Panc1 (cell line): ENCODE data around the gene MAP3K3. TPM values are rescaled to one million over a fixed set of nuclear protein-coding genes. Genes with fewer than 3 reads are reported as not detected.

Experiments used
- ATAC-seq: fragments of 200-7000 bp; cut with Tn5 transposase; 2 replicates; pipeline ENCODE4 v1.9.1; 2020; ENCODE audit warnings: mild to moderate bottlenecking, moderate library complexity
- BruUV-seq: library from RNA; stranded (reverse); fragments of 400-500 nt; replicated peaks from 2 replicates; lab custom pipeline; 2021; lab: Mats Ljungman, UMichigan
- CTCF ChIA-PET: fragments of 300-600 bp; sonication (Branson Sonifier 250); formaldehyde crosslinking; loops from one replicate; lab custom pipeline; 2022; ENCODE audit warnings: antibody characterized with exemption; lab: Charles Lee
- POLR2A ChIA-PET: fragments of 300-600 bp; sonication (Branson Sonifier 250); formaldehyde crosslinking; loops from one replicate; lab custom pipeline; 2022; ENCODE audit warnings: antibody characterized with exemption; lab: Charles Lee
- DNase-seq: peaks from one replicate; pipeline ENCODE4 v3.0.0-alpha.2; 2010; ENCODE audit warnings: low read depth, low spot score
- H3K27ac ChIP-seq: 2 replicates; pipeline ENCODE4 v1.5.1; 2011; ENCODE audit warnings: mild to moderate bottlenecking, low read length, inconsistent platforms
- H3K27me3 ChIP-seq: fragments of 200-500 bp; sonication (Bioruptor generic); 2 replicates; pipeline ENCODE4 v1.6.0; 2014; ENCODE audit warnings: low read length, inconsistent platforms; ENCODE audit not compliant: control insufficient read depth, insufficient read depth
- H3K36me3 ChIP-seq: fragments of 200-500 bp; sonication (Bioruptor generic); 2 replicates; pipeline ENCODE4 v1.5.1; 2014; ENCODE audit warnings: inconsistent platforms, mild to moderate bottlenecking, low read length, moderate library complexity; ENCODE audit not compliant: control insufficient read depth, insufficient read depth
- H3K4me1 ChIP-seq: 2 replicates; pipeline ENCODE4 v1.5.1; 2011; ENCODE audit warnings: inconsistent platforms, mild to moderate bottlenecking, low read length, moderate library complexity; ENCODE audit not compliant: control insufficient read depth, insufficient read depth
- H3K4me3 ChIP-seq, 2 experiments: 2 replicates each; pipeline ENCODE4 v1.5.1; 2011 to 2012; ENCODE audit warnings: low read depth in 2 of 2, low read length in 2 of 2, mild to moderate bottlenecking in 2 of 2, inconsistent platforms in 1 of 2, moderate library complexity in 1 of 2
- H3K9me3 ChIP-seq: fragments of 200-500 bp; sonication (Bioruptor generic); 2 replicates; pipeline ENCODE4 v1.5.1; 2014; ENCODE audit warnings: low read depth, mild to moderate bottlenecking, inconsistent platforms, low read length, moderate library complexity; ENCODE audit not compliant: control insufficient read depth, insufficient read depth
- POLR2AphosphoS5 ChIP-seq: IDR thresholded peaks from 2 replicates; pipeline ENCODE4 v1.6.1; 2012; ENCODE audit warnings: mild to moderate bottlenecking, low read depth, low read length, moderate library complexity
- SIN3A ChIP-seq: IDR thresholded peaks from 2 replicates; pipeline ENCODE4 v1.6.1; 2012; ENCODE audit warnings: low read depth, mild to moderate bottlenecking, low read length, moderate library complexity, borderline replicate concordance; ENCODE audit not compliant: insufficient read depth
- TCF7L2 ChIP-seq: IDR thresholded peaks from 2 replicates; pipeline ENCODE4 v1.6.1; 2011; ENCODE audit warnings: mild to moderate bottlenecking, low read depth, low read length, inconsistent platforms
- in situ Hi-C: cut with HindIII; loops from 2 replicates; pipeline ENCODE4 v1.10.0; 2016; ENCODE audit warnings: low sequenced_read_pairs, low pct_unique_long_range_greater_than_20kb
- intact Hi-C: fragments of 100-400 bp; cut with micrococcal nuclease; formaldehyde crosslinking; loops from one replicate; pipeline ENCODE4 v1.10.0; 2022; ENCODE audit not compliant: unreplicated experiment
- total RNA-seq: library from RNA; stranded (reverse); gene quantifications from one replicate; pipeline ENCODE4 v1.2.1, GENCODE V29; 2021; ENCODE audit not compliant: unreplicated experiment
- TF ChIP-seq, protein P1 (sequence below): fragments of 450-650 bp; IDR thresholded peaks from 2 replicates; pipeline ENCODE4 v1.5.1; 2017; ENCODE audit warnings: mild to moderate bottlenecking
- TF ChIP-seq, protein P2 (sequence below), 2 experiments: IDR thresholded peaks; 2 replicates each; pipeline ENCODE4 v1.6.1; 2011 to 2012; ENCODE audit warnings: low read depth in 2 of 2, control low read depth in 1 of 2, low read length in 1 of 2, mild to moderate bottlenecking in 1 of 2, moderate library complexity in 1 of 2; ENCODE audit not compliant: insufficient read depth in 1 of 2

MAP3K3 gene
- total RNA-seq, 1 experiment from 2014 or later = 22.3 TPM

DNA sequence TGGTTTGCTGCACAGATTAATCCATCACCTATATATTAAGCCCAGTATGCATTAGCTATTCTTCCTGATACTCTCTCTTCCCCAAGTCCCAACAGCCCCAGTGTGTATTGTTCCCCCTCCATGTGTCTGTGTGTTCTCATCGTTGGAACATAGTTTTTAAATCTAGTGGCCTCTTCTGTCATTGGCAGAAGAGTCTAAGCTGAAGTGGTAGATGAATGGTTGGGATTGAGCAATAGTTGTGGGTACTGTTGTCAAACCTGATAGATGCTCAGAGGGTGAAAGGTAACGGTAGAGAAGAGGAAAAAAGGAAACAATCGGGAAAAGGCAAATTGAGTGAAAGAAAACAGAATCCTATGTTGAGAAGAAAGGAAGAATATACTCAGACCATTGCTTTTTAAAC lies 29.9 kb downstream of the MAP3K3 start:
- ChIA-PET CTCF (no interaction called here), POLR2A (no interaction called here)
- no TSS peak for BruUV-seq
- DNase-seq (no peak), ATAC-seq (no peak)
- in situ Hi-C loops = no loop called here
- TF ChIP-seq POLR2AphosphoS5 = no peak
- TF ChIP-seq SIN3A = no peak
- TF ChIP-seq, protein P1, sequence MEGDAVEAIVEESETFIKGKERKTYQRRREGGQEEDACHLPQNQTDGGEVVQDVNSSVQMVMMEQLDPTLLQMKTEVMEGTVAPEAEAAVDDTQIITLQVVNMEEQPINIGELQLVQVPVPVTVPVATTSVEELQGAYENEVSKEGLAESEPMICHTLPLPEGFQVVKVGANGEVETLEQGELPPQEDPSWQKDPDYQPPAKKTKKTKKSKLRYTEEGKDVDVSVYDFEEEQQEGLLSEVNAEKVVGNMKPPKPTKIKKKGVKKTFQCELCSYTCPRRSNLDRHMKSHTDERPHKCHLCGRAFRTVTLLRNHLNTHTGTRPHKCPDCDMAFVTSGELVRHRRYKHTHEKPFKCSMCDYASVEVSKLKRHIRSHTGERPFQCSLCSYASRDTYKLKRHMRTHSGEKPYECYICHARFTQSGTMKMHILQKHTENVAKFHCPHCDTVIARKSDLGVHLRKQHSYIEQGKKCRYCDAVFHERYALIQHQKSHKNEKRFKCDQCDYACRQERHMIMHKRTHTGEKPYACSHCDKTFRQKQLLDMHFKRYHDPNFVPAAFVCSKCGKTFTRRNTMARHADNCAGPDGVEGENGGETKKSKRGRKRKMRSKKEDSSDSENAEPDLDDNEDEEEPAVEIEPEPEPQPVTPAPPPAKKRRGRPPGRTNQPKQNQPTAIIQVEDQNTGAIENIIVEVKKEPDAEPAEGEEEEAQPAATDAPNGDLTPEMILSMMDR = no peak
- no peak for TF ChIP-seq TCF7L2
- TF ChIP-seq, protein P2, sequence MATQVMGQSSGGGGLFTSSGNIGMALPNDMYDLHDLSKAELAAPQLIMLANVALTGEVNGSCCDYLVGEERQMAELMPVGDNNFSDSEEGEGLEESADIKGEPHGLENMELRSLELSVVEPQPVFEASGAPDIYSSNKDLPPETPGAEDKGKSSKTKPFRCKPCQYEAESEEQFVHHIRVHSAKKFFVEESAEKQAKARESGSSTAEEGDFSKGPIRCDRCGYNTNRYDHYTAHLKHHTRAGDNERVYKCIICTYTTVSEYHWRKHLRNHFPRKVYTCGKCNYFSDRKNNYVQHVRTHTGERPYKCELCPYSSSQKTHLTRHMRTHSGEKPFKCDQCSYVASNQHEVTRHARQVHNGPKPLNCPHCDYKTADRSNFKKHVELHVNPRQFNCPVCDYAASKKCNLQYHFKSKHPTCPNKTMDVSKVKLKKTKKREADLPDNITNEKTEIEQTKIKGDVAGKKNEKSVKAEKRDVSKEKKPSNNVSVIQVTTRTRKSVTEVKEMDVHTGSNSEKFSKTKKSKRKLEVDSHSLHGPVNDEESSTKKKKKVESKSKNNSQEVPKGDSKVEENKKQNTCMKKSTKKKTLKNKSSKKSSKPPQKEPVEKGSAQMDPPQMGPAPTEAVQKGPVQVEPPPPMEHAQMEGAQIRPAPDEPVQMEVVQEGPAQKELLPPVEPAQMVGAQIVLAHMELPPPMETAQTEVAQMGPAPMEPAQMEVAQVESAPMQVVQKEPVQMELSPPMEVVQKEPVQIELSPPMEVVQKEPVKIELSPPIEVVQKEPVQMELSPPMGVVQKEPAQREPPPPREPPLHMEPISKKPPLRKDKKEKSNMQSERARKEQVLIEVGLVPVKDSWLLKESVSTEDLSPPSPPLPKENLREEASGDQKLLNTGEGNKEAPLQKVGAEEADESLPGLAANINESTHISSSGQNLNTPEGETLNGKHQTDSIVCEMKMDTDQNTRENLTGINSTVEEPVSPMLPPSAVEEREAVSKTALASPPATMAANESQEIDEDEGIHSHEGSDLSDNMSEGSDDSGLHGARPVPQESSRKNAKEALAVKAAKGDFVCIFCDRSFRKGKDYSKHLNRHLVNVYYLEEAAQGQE (IDR thresholded peaks at IDR 0.05; ENCODE audit: insufficient read depth in 1 of 2, low read depth in 2 of 2, low read length in 1 of 2) = no peak
- H3K4me3 ChIP-seq = no peak overlapping the region
- no peaks in the 10 kb centered on the region for H3K27me3 ChIP-seq
- H3K36me3 ChIP-seq = no peaks in the 10 kb centered on the region; the same call in 1 of the 2 replicates
- no peak overlapping the region for H3K27ac ChIP-seq
- intact Hi-C loops = no loop called here
- no peaks in the 10 kb centered on the region for H3K9me3 ChIP-seq
- H3K4me1 ChIP-seq = no peaks in the 10 kb centered on the region

DNA sequence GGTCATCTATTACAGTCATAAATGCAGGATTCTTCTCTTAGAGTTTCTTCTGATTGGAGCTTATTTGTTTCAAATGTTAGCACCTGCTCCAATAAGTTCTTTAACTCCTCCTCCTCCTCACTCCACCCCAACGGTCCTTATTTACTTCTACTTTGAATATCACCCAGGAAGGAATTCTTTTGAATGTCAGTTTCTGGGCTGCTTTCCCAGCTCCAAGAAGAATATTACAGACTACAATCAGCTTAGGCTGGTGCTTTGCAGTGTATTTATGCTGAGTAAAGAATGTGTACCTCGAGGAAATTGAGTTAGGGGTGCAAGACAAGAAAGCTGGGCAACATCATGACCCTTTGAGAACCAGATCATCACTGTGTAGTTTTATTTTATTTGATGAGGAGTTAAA lies 30.8 kb downstream of the MAP3K3 start:
- no peaks in the 10 kb centered on the region for H3K9me3 ChIP-seq
- H3K4me3 ChIP-seq = no peak overlapping the region
- H3K27me3 ChIP-seq = no peaks in the 10 kb centered on the region
- ChIA-PET CTCF (no interaction called here), POLR2A (no interaction called here)
- BruUV-seq = no TSS peak
- intact Hi-C loops (no loop called here), in situ Hi-C loops (no loop called here)
- no peak overlapping the region for H3K27ac ChIP-seq
- DNase-seq (no peak), ATAC-seq (no peak)
- no peaks in the 10 kb centered on the region; the same call in 1 of the 2 replicates for H3K36me3 ChIP-seq
- no peaks in the 10 kb centered on the region for H3K4me1 ChIP-seq
- TF ChIP-seq, protein P1 = no peak
- TF ChIP-seq SIN3A = no peak
- no peak for TF ChIP-seq TCF7L2
- no peak for TF ChIP-seq POLR2AphosphoS5
- TF ChIP-seq, protein P2 (IDR thresholded peaks at IDR 0.05; ENCODE audit: insufficient read depth in 1 of 2, low read depth in 2 of 2, low read length in 1 of 2) = no peak
